NOMO-1 treated with DMSO at 0.1 percent for 48 hours (cell line): Measurements from ENCODE around the gene CARD19.

Experiments
- DNase-seq: peaks from one replicate; lab custom pipeline; 2025; ENCODE audit not compliant: unreplicated experiment; lab: John Stamatoyannopoulos, UW

The CARD19 gene, protein sequence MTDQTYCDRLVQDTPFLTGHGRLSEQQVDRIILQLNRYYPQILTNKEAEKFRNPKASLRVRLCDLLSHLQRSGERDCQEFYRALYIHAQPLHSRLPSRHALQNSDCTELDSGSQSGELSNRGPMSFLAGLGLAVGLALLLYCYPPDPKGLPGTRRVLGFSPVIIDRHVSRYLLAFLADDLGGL

DNA sequence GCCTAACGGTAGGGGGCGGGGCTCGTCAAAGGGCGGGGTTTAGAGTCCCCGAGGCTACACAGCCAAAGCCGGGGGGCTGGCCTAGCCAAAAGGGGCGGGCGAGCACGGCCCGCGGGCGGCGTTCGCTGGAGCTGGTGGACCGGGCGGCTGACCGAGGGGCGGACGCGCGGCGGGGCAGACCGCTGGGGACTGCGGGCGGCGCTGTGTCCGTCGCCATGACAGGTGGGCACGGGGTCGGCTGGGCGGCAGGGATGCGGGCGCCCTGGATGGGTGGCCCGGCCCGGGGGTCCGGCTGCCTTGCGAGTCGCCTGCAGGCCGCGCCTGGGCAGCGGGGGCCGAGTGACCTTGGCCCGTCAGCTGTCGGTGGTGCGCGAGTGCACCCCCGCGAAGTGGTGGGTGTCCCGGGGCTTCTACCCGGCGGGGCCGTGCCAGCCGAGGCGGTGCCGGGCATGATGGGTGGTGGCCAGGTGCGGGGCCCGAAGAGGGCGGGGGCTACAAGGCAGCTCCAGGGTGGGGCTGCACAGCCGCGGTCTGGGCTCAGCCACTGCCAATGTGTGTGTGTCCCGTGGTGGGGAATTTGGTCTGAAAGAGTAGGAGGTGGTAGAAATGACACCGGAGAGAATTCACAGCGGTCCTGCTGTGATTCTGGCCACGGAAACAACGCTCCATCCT lies at the start of gene CARD19:
CARD19 (plus strand) TSS at position 87 of the 672 bp plus-strand sequence; CDS start at position 216, 129 bp downstream.
- no peak for DNase-seq

DNA sequence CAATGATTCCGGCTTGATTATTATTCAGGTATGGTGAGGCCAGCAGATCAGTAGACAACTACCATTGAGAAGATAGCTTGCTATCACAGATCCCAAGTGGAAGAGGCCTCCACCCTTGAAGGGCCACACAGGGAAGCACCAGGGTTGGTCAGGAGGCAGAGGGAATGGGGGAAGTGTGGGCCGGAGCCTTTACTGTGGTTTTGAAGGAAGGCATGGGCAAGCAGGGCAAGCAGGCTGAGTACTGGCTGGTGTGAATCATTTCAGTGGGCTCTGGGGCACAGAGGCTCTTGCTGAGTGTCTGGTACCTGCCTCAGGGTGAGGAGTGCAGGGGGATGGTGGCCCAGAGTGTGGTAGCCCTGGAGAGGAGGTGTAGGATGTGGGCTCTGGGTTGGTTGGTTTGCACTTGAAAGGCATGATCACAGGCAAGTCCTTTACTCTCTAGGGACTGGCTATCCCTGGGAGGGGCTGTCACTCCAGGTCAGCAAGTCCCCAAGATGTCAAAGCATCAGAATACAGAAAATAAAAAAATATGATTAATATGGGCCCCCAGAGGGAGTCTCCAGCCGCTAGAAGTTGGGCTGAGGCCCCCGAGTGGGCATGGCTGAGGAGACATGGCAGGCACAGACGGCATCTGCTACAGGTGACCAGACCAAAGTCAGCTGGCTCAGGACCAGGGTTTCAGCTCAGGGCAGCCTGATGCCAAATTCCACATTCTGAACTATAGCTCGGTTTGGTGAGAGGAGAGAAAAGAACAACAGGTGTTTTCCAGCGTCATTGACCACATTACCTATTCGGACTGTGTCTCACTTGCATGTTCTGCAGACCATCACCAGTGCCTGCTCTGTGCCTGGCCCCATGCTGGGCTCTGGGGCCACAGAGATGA lies 47.2 kb upstream of the CARD19 start:
- DNase-seq, result no peak

DNA sequence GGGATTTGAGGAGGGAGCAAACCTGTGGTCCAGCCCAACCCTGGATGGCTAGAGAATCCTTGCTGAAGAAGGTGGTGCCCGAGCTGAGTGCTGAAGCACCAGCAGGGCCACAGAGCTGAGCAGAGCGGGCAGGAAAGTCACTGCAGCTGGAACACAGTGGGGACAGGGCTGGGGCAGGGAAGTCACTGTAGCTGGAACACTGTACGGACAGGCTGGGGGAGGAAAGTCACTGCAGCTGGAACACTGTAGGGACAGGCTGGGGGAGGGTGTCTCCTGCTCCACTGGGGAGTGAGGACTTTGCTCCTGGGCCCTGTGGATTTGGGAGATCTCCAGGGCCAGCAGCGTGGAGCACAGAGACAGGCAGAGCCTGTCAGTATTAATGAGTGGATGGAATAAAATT lies 46.5 kb upstream of the CARD19 start:
- no peak for DNase-seq

DNA sequence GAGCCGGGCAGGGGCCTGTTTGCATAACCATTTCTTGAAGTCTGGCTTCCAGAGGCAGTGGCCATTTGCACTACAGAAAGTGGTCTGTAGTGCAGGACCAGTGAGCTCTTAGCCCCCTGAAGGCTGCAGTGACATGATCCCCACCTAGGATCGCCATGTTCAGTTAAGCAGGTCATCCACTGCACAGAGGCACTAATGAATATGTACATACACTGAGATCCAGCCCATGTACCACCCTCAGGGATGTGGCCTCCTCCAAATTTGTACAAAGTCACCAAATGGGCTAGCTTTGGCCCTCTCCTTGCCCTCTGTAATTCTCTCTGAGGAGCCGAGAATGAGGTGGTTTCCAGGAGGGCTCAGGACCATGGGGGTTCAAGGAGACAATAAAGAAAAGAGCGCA lies 45.8 kb upstream of the CARD19 start:
- DNase-seq, result no peak

DNA sequence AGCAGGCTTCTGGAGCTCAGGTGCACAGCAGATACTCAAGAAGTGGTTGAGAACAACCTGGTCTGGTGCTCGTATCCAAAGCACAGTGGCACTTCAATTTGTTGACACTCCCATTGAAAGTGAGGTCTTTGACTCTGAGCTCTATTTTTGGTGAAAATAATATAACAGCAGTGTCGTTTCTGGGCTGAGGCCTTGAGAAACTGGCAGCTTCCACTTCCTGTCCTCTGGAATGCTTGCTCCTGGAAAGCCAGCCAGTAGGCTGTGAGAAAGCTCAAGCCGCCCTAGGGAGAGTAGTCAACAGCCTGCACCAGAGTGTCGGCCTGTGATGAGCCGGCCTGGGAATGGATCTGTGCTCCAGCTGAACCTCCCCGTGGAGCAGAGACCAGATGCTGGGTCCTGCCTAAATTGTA lies 44.3 kb upstream of the CARD19 start:
- no peak for DNase-seq

DNA sequence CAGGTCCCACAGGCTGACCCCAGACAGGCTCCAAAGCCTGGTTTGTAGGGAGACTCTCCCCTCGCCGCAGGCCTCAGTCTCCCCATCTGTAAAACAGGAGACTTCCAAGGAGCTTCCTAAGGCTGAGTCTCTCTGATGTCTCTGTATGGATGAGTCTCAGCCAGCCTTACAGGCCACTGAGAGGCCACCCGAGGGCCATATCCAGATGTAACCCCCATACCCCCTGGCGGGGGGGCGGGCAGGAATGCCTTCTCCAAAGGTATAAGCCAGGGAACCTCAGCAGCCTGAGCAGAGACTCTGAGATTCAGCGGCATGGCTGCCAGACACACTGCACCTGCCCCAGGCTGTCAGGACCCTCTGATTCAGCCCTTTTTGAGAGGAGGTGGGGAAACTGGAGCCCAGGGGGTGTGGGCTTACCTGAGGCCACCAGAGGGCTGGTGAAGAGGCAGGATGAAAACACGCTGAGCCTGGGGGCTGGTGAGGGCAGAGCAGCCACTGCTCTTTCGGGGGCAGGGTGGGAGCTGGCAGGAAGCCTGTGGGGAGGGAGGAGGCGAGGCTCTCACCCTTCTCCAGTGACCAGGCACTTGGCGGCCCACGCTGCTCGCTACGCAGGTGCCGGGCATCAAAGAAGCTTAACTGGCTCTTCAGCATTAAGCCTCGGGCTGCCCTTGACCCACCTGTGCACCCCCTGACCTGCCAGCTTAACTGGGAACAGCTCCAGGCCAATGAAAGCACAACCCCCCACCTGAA lies 43.1 kb upstream of the CARD19 start:
- no peak for DNase-seq

DNA sequence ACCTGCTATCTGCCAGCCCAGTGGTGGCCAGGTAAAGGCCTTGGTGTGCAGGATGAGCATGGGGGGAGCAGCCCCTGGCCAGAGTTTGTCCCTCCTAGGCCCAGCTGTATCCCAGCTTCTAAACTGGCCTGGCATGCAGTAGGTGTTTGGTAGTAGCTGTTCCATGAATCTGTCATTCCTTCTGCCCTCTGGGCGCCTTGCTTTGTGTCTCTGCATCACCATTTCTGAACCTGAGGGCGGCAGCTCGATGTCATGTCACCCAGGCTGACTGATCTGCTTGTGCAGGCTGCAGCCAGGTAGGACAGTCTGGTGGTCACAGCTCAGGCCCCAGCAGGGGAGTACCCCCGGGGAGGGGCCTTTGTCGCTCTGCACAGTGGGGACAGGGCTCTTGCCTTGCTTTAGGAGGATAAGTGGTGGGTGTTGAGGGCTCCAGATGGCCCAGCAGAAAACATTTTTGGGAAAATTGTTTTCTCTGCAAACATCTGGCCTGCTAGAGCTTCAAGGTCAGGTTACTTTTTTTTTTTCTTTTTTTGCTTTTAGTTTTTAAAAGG lies 42.2 kb upstream of the CARD19 start:
- DNase-seq, result no peak

DNA sequence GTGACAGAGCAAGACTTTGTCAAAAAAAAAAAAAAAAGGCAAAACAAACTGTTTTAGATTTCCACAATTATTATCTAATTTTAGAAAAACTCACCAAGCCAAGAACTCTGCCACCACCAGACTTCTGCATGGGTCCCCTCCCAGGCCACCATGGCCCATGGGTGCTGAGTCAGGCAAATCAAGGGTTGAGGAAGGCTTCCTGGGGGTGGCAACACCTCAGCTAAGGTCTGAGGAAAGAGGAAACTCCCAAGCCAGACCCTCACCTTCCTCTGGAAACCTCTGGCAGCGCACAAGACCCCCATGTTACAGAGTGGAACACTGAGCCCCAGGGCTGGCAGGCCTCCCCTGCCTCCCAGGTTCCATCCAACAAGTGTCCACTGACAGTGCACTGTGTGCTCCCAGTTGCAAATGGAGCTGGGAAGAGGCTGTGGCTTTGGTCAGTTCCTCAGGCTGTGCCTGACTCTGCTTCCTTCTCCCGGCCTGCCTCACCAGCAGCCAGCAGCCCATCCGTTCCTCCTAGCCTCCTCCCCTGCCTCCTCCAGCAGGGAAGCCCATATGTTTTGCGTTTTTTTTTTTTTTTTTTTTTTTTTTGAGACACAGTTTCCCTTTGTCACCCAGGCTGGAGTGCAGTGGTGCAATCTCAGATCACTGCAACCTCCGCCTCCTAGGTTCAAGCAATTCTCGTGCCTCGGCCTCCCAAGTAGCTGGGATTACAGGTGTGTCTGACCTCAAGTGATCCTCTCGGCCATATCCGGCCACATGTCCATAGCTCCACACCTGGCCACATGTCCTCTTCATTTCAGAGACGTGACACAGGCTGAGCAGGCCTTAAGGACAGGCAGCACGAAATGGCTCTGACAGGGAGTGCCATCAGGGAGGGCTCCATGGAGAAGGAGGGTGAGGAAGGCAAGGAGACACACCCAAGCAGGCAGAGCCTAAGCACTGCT lies 41.0 kb upstream of the CARD19 start:
- no peak for DNase-seq

DNA sequence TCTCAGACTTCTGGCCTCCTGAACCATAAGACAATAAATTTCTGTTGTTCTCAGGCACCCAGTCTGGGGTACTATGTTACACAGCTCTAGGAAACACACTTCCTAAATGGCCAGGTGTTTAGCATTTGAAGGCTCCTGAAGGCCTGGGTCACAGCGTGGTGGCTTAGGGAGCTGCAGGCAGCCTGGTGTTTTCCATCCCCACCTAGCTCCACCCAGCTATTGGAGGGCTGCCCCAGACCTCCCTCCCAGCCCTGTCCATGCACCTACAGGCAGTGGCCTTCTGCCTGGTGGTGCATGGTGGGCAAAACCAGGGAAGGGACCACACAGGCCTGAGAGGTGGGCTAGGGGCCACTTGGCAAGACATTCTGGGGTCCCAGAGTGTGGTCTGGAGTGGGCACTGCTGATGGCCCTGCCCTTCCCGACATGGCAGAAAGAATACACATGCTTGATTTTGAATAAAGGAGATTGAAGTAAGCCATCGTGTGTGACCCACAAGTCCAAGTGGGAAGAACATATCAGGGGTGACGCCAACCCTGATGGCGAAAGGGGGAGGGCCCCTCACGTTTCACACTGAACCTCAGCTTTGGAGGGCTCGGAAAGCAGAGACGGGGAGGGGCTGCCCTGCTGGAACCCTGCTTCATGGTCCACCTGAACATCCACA lies 38.8 kb upstream of the CARD19 start:
- DNase-seq, result no peak

DNA sequence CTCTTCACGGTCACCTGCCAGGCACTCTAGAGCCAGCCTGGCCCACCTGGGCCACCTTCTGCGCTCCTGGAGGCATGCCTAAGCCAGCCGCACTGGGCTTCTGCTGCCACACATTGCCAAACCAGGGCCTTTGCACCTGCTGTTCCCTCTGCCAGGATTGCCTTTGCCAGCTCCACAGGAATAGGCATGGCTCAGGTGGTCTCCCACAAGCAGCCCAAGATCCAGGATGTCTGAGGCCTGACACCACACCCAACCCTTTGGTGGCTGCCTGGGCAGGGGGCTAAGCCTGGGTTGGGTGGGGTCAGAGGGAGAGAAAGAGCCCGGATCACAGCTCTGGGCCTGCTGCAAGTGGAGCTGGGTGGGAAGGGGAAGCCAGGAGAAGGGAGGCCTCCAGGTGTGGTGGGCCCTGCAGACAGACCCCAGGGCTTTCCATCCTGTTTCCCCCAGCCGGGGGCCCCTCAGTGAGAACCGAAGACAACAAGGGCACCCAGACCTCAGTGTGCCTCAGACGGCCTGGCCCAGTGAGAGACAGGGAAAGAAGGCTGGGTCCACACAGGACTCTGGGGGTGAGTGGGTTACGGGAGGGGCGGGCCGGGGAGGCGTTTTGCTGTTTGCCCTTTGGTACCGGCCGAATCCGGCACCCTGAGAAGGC lies 38.2 kb upstream of the CARD19 start:
- DNase-seq, result no peak

DNA sequence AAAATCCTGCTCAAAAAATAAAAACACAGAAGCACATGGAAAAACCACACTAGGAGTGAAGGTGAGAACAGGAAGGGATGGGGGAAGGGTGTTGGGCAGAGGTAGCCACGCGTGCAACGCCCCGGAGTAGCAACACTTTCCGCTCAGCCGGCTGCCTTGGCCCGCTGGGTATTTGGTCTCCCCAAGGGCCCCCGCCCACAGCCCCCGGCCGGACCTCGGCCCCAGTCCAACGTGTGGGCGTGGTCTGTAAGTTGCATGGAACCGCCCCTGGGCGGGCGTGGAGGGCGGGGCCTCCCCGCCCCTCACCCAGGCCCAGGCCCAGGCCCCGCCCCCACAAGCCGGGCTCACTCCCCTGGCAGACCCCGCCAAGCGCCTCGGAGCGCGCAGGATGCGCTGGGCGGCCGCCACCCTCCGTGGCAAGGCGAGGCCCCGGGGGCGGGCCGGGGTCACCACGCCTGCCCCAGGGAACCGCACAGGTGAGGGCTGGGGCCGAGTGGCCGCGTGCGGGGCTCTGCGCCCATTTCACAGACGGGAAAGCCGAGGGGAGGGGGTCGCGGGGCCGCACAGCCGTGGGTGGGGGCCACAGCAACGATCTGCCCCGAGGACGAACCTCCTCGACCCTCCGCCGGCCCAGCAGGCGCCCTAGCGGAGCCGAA lies 37.5 kb upstream of the CARD19 start, which contains the start of gene SUSD3:
SUSD3 (plus strand) TSS at position 347 of the 656 bp plus-strand sequence; CDS start at position 389, 42 bp downstream.
- peak; percentile 30 for DNase-seq

DNA sequence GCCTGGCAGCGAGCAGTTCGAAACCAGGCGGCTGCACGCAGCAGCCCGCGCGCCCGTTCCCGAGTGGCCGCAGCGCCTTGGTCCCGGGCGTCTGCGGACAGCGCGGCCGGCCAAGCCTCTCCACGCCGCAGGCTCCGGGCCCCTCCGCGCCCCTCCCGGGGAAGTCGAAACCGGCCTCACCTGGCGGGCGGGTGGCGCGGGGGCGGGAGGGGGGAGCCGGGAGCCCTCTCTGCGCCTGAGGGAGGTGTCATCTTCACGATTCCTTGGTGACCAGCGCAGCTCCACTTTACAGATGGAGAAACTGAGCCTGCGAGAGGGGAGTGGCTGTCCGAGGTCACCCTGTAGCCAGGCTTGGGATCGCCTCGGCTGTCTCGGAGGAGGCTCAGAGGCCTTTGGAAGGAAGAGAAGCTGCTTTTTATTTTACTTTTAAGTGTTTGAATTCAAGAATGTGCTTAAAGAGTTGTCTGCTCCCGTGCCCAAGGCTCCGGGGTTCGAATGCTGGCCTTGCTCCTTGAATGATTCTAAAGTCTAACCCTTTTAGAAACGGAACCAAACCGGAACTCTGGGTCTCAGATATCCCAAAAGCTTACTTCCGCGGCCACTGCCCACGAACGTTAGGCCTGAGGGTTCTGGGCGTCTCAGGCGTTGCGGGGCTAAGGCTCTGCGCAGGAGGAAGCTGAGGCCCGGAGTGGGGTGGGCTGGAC lies 36.9 kb upstream of the CARD19 start:
- DNase-seq, result peak; percentile 37

DNA sequence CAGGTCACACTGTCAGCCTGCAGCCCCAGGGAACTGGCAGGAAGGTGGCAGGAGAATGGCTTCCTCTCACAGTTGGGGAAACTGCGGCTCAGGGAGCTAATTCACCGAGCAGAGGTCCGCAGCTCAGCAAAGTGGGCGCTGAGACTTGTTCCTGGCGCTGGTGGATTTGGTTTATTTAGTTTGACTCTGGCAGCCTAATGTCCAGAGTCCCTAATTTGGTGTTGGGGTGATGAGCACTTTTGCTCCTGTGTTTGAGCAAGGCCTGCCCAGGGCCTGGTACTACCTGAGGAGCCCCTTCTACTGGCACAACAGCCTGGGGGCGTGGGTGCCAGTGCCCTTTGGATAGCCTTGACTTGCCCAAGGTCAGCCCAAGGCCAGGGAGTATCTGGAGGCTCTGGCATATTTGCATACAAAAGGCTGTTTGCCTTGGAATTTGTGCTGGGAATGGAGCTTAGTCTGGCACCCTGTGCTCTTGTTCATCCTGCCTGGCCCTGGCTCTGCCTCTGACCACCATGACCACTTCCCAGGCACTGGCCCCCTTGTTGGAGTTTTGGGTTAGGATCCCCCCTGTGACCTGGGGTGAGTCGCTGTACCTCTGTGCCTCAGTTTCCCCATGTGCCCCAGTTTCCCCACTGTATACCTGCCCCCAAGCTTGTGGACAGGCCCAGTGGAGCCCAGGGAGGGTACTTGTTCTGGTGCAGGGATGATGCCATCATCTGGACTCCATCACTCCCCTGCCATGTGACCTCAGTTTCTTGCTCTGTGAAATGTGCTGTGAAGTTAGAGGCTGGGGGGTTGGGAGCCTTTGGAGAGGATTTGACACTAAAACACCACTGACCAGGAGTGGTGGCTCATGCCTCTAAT lies 36.1 kb upstream of the CARD19 start:
- DNase-seq, result no peak

DNA sequence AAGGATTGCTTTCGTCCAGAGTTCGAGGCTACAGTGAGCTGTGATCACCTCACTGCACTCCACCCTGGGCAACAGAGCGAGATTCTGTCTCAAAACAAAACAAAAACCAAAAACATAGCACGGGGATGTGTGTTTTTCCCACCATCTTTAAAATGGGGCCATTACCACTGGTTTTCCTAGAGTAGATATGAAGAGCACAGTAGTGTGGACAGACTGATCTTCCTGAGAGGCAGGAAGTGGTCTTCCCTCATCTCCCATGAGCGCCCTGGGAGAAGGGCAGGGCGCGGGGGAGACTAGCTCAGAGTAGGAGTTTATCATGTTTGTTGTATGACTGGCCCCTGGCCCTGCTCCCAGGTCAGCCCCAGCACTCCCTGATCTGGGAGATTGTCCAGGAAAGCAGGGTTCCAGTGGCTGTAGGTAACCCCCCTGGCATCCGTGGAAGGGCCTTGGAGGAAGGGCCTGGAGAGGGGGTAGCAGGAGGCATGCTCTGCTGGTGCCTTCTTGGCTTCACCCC lies 35.2 kb upstream of the CARD19 start:
- DNase-seq, result no peak

DNA sequence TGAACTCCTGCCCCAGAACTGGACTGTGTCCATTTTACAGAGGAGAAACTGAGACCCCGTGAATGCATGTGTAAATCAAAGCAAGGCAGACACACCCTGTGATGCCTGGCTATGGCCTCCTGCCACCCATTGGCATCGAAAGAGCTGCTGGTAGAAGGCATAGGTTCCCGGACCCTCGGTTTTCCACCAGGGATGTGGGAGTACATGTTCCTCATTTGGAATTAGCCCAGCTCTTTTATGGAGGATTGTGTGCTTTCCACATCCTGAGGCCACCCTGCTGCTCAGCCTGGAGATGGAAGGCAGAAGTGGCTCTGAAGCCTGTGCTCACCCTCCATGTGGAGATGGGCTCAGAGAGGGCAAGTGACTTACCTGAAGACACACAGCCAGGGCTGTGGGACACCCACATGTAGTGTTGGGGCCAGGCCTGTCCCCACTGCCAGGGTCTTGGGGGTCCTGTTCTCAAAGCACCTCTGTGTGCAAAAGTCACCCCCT lies 34.7 kb upstream of the CARD19 start:
- no peak for DNase-seq
